IMR-90 (cell line): ENCODE measurements around the gene MXRA5. TPM values are rescaled to one million over a fixed set of nuclear protein-coding genes. Genes with fewer than 3 reads are reported as not detected.

Experiments used
- ATAC-seq: fragments of 200-7000 bp; cut with Tn5 transposase; 2 replicates; pipeline ENCODE4 v1.9.1; 2020; ENCODE audit warnings: low read depth, mild to moderate bottlenecking, moderate library complexity
- BruUV-seq: library from RNA; stranded (reverse); fragments of 400-500 nt; replicated peaks from 2 replicates; lab custom pipeline; 2021; lab: Mats Ljungman, UMichigan
- CTCF ChIA-PET: fragments of 300-600 bp; formaldehyde crosslinking; extraction: SDS; loops from one replicate; lab custom pipeline; 2021; ENCODE audit warnings: antibody characterized with exemption; lab: Yijun Ruan, JAX
- POLR2A ChIA-PET: fragments of 300-600 bp; sonication (Branson Sonifier 250); formaldehyde crosslinking; loops from one replicate; lab custom pipeline; 2022; ENCODE audit warnings: antibody characterized with exemption; ENCODE audit not compliant: unreplicated experiment; lab: Charles Lee
- DNase-seq: peaks from one replicate; pipeline ENCODE4 v3.0.0; 2013
- H2AFZ ChIP-seq: replicated peaks from 2 replicates; pipeline ENCODE3; 2013; ENCODE audit warnings: low read length, mild to moderate bottlenecking; ENCODE audit not compliant: poor library complexity
- H2AK5ac ChIP-seq: 2 replicates; pipeline ENCODE4 v1.6.1; 2013; ENCODE audit warnings: low read depth, low read length, inconsistent platforms
- H2AK9ac ChIP-seq: replicated peaks from 2 replicates; pipeline ENCODE3; 2013; ENCODE audit warnings: mild to moderate bottlenecking, low read depth, low read length, moderate library complexity; ENCODE audit not compliant: poor library complexity
- H2BK120ac ChIP-seq: 2 replicates; pipeline ENCODE4 v1.6.1; 2013; ENCODE audit warnings: low read depth, low read length, inconsistent platforms
- H2BK15ac ChIP-seq: 3 replicates; pipeline ENCODE4 v1.6.1; 2013; ENCODE audit warnings: low read depth, low read length, inconsistent platforms
- H2BK20ac ChIP-seq: 2 replicates; pipeline ENCODE4 v1.6.1; 2013; ENCODE audit warnings: low read depth, mild to moderate bottlenecking, inconsistent platforms, low read length, moderate library complexity
- H2BK5ac ChIP-seq: 2 replicates; pipeline ENCODE4 v1.6.1; 2013; ENCODE audit warnings: mild to moderate bottlenecking, low read depth, low read length, inconsistent platforms; ENCODE audit not compliant: poor library complexity, severe bottlenecking
- H3K14ac ChIP-seq: replicated peaks from 2 replicates; pipeline ENCODE4 v1.6.1; 2013; ENCODE audit warnings: low read depth, low read length, inconsistent platforms
- H3K18ac ChIP-seq: 2 replicates; pipeline ENCODE4 v1.6.1; 2013; ENCODE audit warnings: low read depth, low read length, control low read depth
- H3K23ac ChIP-seq: 2 replicates; pipeline ENCODE4 v1.6.1; 2013; ENCODE audit warnings: low read depth, low read length, inconsistent platforms
- H3K27ac ChIP-seq: 2 replicates; pipeline ENCODE4 v1.5.1; 2013; ENCODE audit warnings: mild to moderate bottlenecking, control low read depth, low read length; ENCODE audit not compliant: insufficient read depth
- H3K27me3 ChIP-seq: 2 replicates; pipeline ENCODE4 v1.6.1; 2013; ENCODE audit warnings: low read length; ENCODE audit not compliant: control insufficient read depth, insufficient read depth
- H3K36me3 ChIP-seq: 2 replicates; pipeline ENCODE4 v1.6.1; 2013; ENCODE audit warnings: low read length, mixed read lengths; ENCODE audit not compliant: control insufficient read depth, insufficient read depth
- H3K4ac ChIP-seq: 2 replicates; pipeline ENCODE4 v1.6.1; 2013; ENCODE audit warnings: low read depth, low read length, inconsistent platforms
- H3K4me1 ChIP-seq: 2 replicates; pipeline ENCODE4 v1.6.1; 2013; ENCODE audit warnings: low read length, mixed read lengths; ENCODE audit not compliant: control insufficient read depth, insufficient read depth
- H3K4me2 ChIP-seq: 2 replicates; pipeline ENCODE4 v1.6.1; 2013; ENCODE audit warnings: low read depth, mild to moderate bottlenecking, control low read depth, low read length, moderate library complexity
- H3K4me3 ChIP-seq: 2 replicates; pipeline ENCODE4 v1.5.1; 2013; ENCODE audit warnings: low read depth, mild to moderate bottlenecking, control low read depth, low read length, moderate library complexity; ENCODE audit not compliant: insufficient read depth
- H3K56ac ChIP-seq: 2 replicates; pipeline ENCODE4 v1.6.1; 2013; ENCODE audit warnings: low read length, inconsistent platforms; ENCODE audit not compliant: insufficient read depth; ENCODE audit errors: extremely low read depth
- H3K79me1 ChIP-seq, 2 experiments: 2 replicates each; pipeline ENCODE4 v1.6.1; 2013; ENCODE audit warnings: low read length in 2 of 2, inconsistent platforms in 1 of 2, low read depth in 1 of 2
- H3K9ac ChIP-seq: 2 replicates; pipeline ENCODE4 v1.6.1; 2013; ENCODE audit warnings: low read depth, low read length, control low read depth
- H3K9me1 ChIP-seq: 2 replicates; pipeline ENCODE4 v1.6.1; 2013; ENCODE audit warnings: low read length, inconsistent platforms; ENCODE audit not compliant: insufficient read depth
- H3K9me3 ChIP-seq: 2 replicates; pipeline ENCODE4 v1.6.1; 2013; ENCODE audit warnings: low read length; ENCODE audit not compliant: control insufficient read depth, insufficient read depth
- H4K20me1 ChIP-seq: 2 replicates; pipeline ENCODE4 v1.6.1; 2013; ENCODE audit warnings: low read length, inconsistent platforms; ENCODE audit not compliant: insufficient read depth
- H4K5ac ChIP-seq: 2 replicates; pipeline ENCODE4 v1.6.1; 2013; ENCODE audit warnings: mild to moderate bottlenecking, low read depth, low read length, control low read depth
- H4K8ac ChIP-seq, 2 experiments: 2 replicates each; pipeline ENCODE4 v1.6.1; 2013; ENCODE audit warnings: low read depth in 2 of 2, low read length in 2 of 2, control low read depth in 1 of 2, inconsistent platforms in 1 of 2
- H4K91ac ChIP-seq: 2 replicates; pipeline ENCODE4 v1.6.1; 2013; ENCODE audit warnings: low read depth, low read length, inconsistent platforms; ENCODE audit not compliant: insufficient read depth
- MAFK ChIP-seq: IDR thresholded peaks from 2 replicates; pipeline ENCODE4 v1.6.1; 2012; ENCODE audit warnings: low read depth, low read length, improper control_type of control experiment
- RAD21 ChIP-seq: IDR thresholded peaks from 2 replicates; pipeline ENCODE4 v1.6.1; 2012; ENCODE audit warnings: low read length, improper control_type of control experiment
- WGBS, 2 experiments: methylation state at CpG; one replicate each; pipeline versions ENCODE4 v1.1.5 to v1.1.7; 2013; ENCODE audit warnings: missing lambda C conversion rate in 2 of 2; ENCODE audit not compliant: insufficient read length in 1 of 2; ENCODE audit errors: extremely low coverage in 2 of 2; 5-methylcytosine and 5-hydroxymethylcytosine counted together
- dilution Hi-C: fragments of 300-500 bp; cut with HindIII; formaldehyde crosslinking; loops from one replicate; pipeline ENCODE4 v1.14.3; 2018; ENCODE audit warnings: low sequenced_read_pairs; ENCODE audit not compliant: unreplicated experiment
- in situ Hi-C: fragments of 300-500 bp; cut with MboI; formaldehyde crosslinking; loops from 3 replicates; pipeline ENCODE4 v1.14.3; 2019; ENCODE audit warnings: low sequenced_read_pairs, inconsistent platforms, mixed read lengths
- intact Hi-C: fragments of 100-400 bp; cut with micrococcal nuclease; formaldehyde crosslinking; loops from 2 replicates; pipeline ENCODE4 v1.10.0; 2022
- polyA plus RNA-seq, 3 experiments: library from polyadenylated mRNA; depleted of rRNA; stranded (reverse); fragments of >200 nt; gene quantifications; 2 replicates each; pipeline ENCODE4 v1.2.3, GENCODE V29; 2012; ENCODE audit warnings: low replicate concordance in 1 of 3
- total RNA-seq: library from RNA; depleted of rRNA; stranded (reverse); fragments of >200 nt; gene quantifications from 2 replicates; pipeline ENCODE4 v1.2.3, GENCODE V29; 2012

Gene MXRA5
- total and polyA plus RNA-seq, 2 of the 4 experiments (the other 2 are of a cell fraction): 1.1 to 1.2 TPM

GRCh38 chrX:3307881-3308280, 38.6 kb downstream of the MXRA5 start:
- H4K5ac ChIP-seq: no peak overlapping the region
- H2AK5ac ChIP-seq: no peak overlapping the region
- H3K9me3 ChIP-seq: no peaks in the 10 kb centered on the region
- BruUV-seq: no TSS peak
- H3K36me3 ChIP-seq: no peaks in the 10 kb centered on the region
- H4K8ac ChIP-seq: no peak overlapping the region
- no peaks in the 10 kb centered on the region for H3K9me1 ChIP-seq
- H3K56ac ChIP-seq: no peak overlapping the region
- ChIA-PET POLR2A (no interaction called here), CTCF (no interaction called here)
- no peak overlapping the region for H2BK20ac ChIP-seq
- H3K27me3 ChIP-seq: no peaks in the 10 kb centered on the region
- H3K18ac ChIP-seq: no peak overlapping the region
- no peaks in the 10 kb centered on the region for H3K79me1 ChIP-seq
- no peak overlapping the region for H3K14ac ChIP-seq
- H3K27ac ChIP-seq: no peak overlapping the region
- no peak for DNase-seq
- no peak overlapping the region for H2AK9ac ChIP-seq
- WGBS, 2 experiments: no CpG with 5 or more reads among the region's 1 CpG
- no peak overlapping the region for H3K4me3 ChIP-seq
- H3K23ac ChIP-seq: no peak overlapping the region
- no peak overlapping the region for H2BK15ac ChIP-seq
- dilution Hi-C loops: no loop called here
- no peak overlapping the region for H2BK5ac ChIP-seq
- intact Hi-C loops: no loop called here
- H4K20me1 ChIP-seq: no peaks in the 10 kb centered on the region
- no peak overlapping the region for H3K4me2 ChIP-seq
- H3K9ac ChIP-seq: no peak overlapping the region
- no peak overlapping the region for H4K91ac ChIP-seq
- no peak for ATAC-seq
- TF ChIP-seq RAD21 (no peak), MAFK (0 out of 2 replicates have a peak, but pooled peaks have one; percentile 5)
- no peak overlapping the region for H2BK120ac ChIP-seq
- H2AFZ ChIP-seq: no peak overlapping the region
- in situ Hi-C loops: no loop called here
- no peaks in the 10 kb centered on the region for H3K4me1 ChIP-seq
- H3K4ac ChIP-seq: no peak overlapping the region
